Measurements from ENCODE around the gene GADD45A.
"Not testable (repeated sequence)": the region's sequence is repeated elsewhere in the genome, so short reads cannot be mapped to it uniquely, and the experiment has no call there.

The GADD45A gene

GRCh38 chr1:67648582-67649326 is 36.2 kb upstream of the GADD45A start:
- no peaks in the 10 kb centered on the region for H3K27me3 ChIP-seq (ENCODE audit: control insufficient read depth in 5 of 5, insufficient read depth in 4 of 5, low read length in 5 of 5)
- H3K9ac ChIP-seq (ENCODE audit: low read length in 5 of 5), result no peak overlapping the region
- no peak overlapping the region for H3K27ac ChIP-seq (ENCODE audit: low read depth, low read length)
- H3K4me3 ChIP-seq (ENCODE audit: low read depth in 1 of 5, low read length in 5 of 5), result no peak overlapping the region
- peaks cover 18 to 34% (median 29%) of the 10 kb centered on the region in 5 donors for H3K4me1 ChIP-seq (ENCODE audit: control insufficient read depth in 5 of 5, insufficient read depth in 5 of 5, low read length in 5 of 5)
- H3K9me3 ChIP-seq (ENCODE audit: control insufficient read depth in 5 of 5, low read length in 5 of 5), result no peaks in the 10 kb centered on the region
- no peaks in the 10 kb centered on the region for H3K36me3 ChIP-seq (ENCODE audit: control insufficient read depth in 5 of 5, insufficient read depth in 5 of 5, low read length in 5 of 5)

GRCh38 chr1:67650061-67650460 is 34.9 kb upstream of the GADD45A start:
- no peak overlapping the region for H3K4me3 ChIP-seq (ENCODE audit: low read depth in 1 of 5, low read length in 5 of 5)
- no peaks in the 10 kb centered on the region for H3K27me3 ChIP-seq (ENCODE audit: control insufficient read depth in 5 of 5, insufficient read depth in 4 of 5, low read length in 5 of 5)
- no peaks in the 10 kb centered on the region for H3K9me3 ChIP-seq (ENCODE audit: control insufficient read depth in 5 of 5, low read length in 5 of 5)
- H3K9ac ChIP-seq (ENCODE audit: low read length in 5 of 5), result no peak overlapping the region
- H3K27ac ChIP-seq (ENCODE audit: low read depth, low read length), result no peak overlapping the region
- no peaks in the 10 kb centered on the region for H3K36me3 ChIP-seq (ENCODE audit: control insufficient read depth in 5 of 5, insufficient read depth in 5 of 5, low read length in 5 of 5)
- H3K4me1 ChIP-seq (ENCODE audit: control insufficient read depth in 5 of 5, insufficient read depth in 5 of 5, low read length in 5 of 5), result peaks cover 18 to 33% (median 26%) of the 10 kb centered on the region in 5 donors

GRCh38 chr1:67651031-67651430 is 34.0 kb upstream of the GADD45A start:
- Histone ChIP-seq H3K4me3 (ENCODE audit: low read depth in 1 of 5, low read length in 5 of 5) (no peak overlapping the region), H3K9me3 (ENCODE audit: control insufficient read depth in 5 of 5, low read length in 5 of 5) (no peaks in the 10 kb centered on the region), H3K27me3 (ENCODE audit: control insufficient read depth in 5 of 5, insufficient read depth in 4 of 5, low read length in 5 of 5) (no peaks in the 10 kb centered on the region), H3K27ac (ENCODE audit: low read depth, low read length) (no peak overlapping the region), H3K9ac (ENCODE audit: low read length in 5 of 5) (no peak overlapping the region), H3K4me1 (ENCODE audit: control insufficient read depth in 5 of 5, insufficient read depth in 5 of 5, low read length in 5 of 5) (peaks cover 11 to 23% (median 17%) of the 10 kb centered on the region in 5 donors), H3K36me3 (ENCODE audit: control insufficient read depth in 5 of 5, insufficient read depth in 5 of 5, low read length in 5 of 5) (no peaks in the 10 kb centered on the region)

GRCh38 chr1:67652800-67653199 is 32.2 kb upstream of the GADD45A start:
- H3K27me3 ChIP-seq (ENCODE audit: control insufficient read depth in 5 of 5, insufficient read depth in 4 of 5, low read length in 5 of 5), result no peaks in the 10 kb centered on the region
- no peaks in the 10 kb centered on the region for H3K36me3 ChIP-seq (ENCODE audit: control insufficient read depth in 5 of 5, insufficient read depth in 5 of 5, low read length in 5 of 5)
- no peaks in the 10 kb centered on the region for H3K9me3 ChIP-seq (ENCODE audit: control insufficient read depth in 5 of 5, low read length in 5 of 5)
- no peak overlapping the region for H3K27ac ChIP-seq (ENCODE audit: low read depth, low read length)
- H3K4me1 ChIP-seq (ENCODE audit: control insufficient read depth in 5 of 5, insufficient read depth in 5 of 5, low read length in 5 of 5), result peaks cover 0 to 6% (median 0%) of the 10 kb centered on the region in 5 donors
- no peak overlapping the region for H3K4me3 ChIP-seq (ENCODE audit: low read depth in 1 of 5, low read length in 5 of 5)
- no peak overlapping the region for H3K9ac ChIP-seq (ENCODE audit: low read length in 5 of 5)

- Histone ChIP-seq H3K36me3 (ENCODE audit: control insufficient read depth in 5 of 5, insufficient read depth in 5 of 5, low read length in 5 of 5) (no peaks in the 10 kb centered on the region), H3K27me3 (ENCODE audit: control insufficient read depth in 5 of 5, insufficient read depth in 4 of 5, low read length in 5 of 5) (no peaks in the 10 kb centered on the region), H3K4me1 (ENCODE audit: control insufficient read depth in 5 of 5, insufficient read depth in 5 of 5, low read length in 5 of 5) (peaks cover 0 to 6% (median 0%) of the 10 kb centered on the region in 5 donors), H3K4me3 (ENCODE audit: low read depth in 1 of 5, low read length in 5 of 5) (no peak overlapping the region), H3K9ac (ENCODE audit: low read length in 5 of 5) (no peak overlapping the region), H3K27ac (ENCODE audit: low read depth, low read length) (no peak overlapping the region), H3K9me3 (ENCODE audit: control insufficient read depth in 5 of 5, low read length in 5 of 5) (no peaks in the 10 kb centered on the region)
Observed at GRCh38 chr1:67653304-67653703, 31.7 kb upstream of the GADD45A start.

GRCh38 chr1:67655581-67655980 is 29.4 kb upstream of the GADD45A start:
- peaks cover 0 to 6% (median 0%) of the 10 kb centered on the region in 5 donors for H3K4me1 ChIP-seq (ENCODE audit: control insufficient read depth in 5 of 5, insufficient read depth in 5 of 5, low read length in 5 of 5)
- no peaks in the 10 kb centered on the region for H3K27me3 ChIP-seq (ENCODE audit: control insufficient read depth in 5 of 5, insufficient read depth in 4 of 5, low read length in 5 of 5)
- H3K4me3 ChIP-seq (ENCODE audit: low read depth in 1 of 5, low read length in 5 of 5), result no peak overlapping the region
- no peak overlapping the region for H3K9ac ChIP-seq (ENCODE audit: low read length in 5 of 5)
- no peaks in the 10 kb centered on the region for H3K9me3 ChIP-seq (ENCODE audit: control insufficient read depth in 5 of 5, low read length in 5 of 5)
- no peak overlapping the region for H3K27ac ChIP-seq (ENCODE audit: low read depth, low read length)
- no peaks in the 10 kb centered on the region for H3K36me3 ChIP-seq (ENCODE audit: control insufficient read depth in 5 of 5, insufficient read depth in 5 of 5, low read length in 5 of 5)

- H3K9me3 ChIP-seq (ENCODE audit: control insufficient read depth in 5 of 5, low read length in 5 of 5); H3K4me3 ChIP-seq (ENCODE audit: low read depth in 1 of 5, low read length in 5 of 5); H3K27ac ChIP-seq (ENCODE audit: low read depth, low read length); H3K4me1 ChIP-seq (ENCODE audit: control insufficient read depth in 5 of 5, insufficient read depth in 5 of 5, low read length in 5 of 5); H3K9ac ChIP-seq (ENCODE audit: low read length in 5 of 5); H3K36me3 ChIP-seq (ENCODE audit: control insufficient read depth in 5 of 5, insufficient read depth in 5 of 5, low read length in 5 of 5); H3K27me3 ChIP-seq (ENCODE audit: control insufficient read depth in 5 of 5, insufficient read depth in 4 of 5, low read length in 5 of 5): not testable (repeated sequence)
Observed at GRCh38 chr1:67657152-67657551, 27.8 kb upstream of the GADD45A start.

GRCh38 chr1:67659229-67659628 is 25.8 kb upstream of the GADD45A start:
- peaks cover 0 to 6% (median 0%) of the 10 kb centered on the region in 5 donors for H3K4me1 ChIP-seq (ENCODE audit: control insufficient read depth in 5 of 5, insufficient read depth in 5 of 5, low read length in 5 of 5)
- no peak overlapping the region for H3K9ac ChIP-seq (ENCODE audit: low read length in 5 of 5)
- H3K4me3 ChIP-seq (ENCODE audit: low read depth in 1 of 5, low read length in 5 of 5), result no peak overlapping the region
- H3K27me3 ChIP-seq (ENCODE audit: control insufficient read depth in 5 of 5, insufficient read depth in 4 of 5, low read length in 5 of 5), result no peaks in the 10 kb centered on the region
- no peaks in the 10 kb centered on the region for H3K9me3 ChIP-seq (ENCODE audit: control insufficient read depth in 5 of 5, low read length in 5 of 5)
- H3K27ac ChIP-seq (ENCODE audit: low read depth, low read length), result no peak overlapping the region
- no peaks in the 10 kb centered on the region for H3K36me3 ChIP-seq (ENCODE audit: control insufficient read depth in 5 of 5, insufficient read depth in 5 of 5, low read length in 5 of 5)

GRCh38 chr1:67662884-67663283 is 22.1 kb upstream of the GADD45A start:
- Histone ChIP-seq H3K9ac (ENCODE audit: low read length in 5 of 5) (no peak overlapping the region), H3K9me3 (ENCODE audit: control insufficient read depth in 5 of 5, low read length in 5 of 5) (no peaks in the 10 kb centered on the region), H3K36me3 (ENCODE audit: control insufficient read depth in 5 of 5, insufficient read depth in 5 of 5, low read length in 5 of 5) (no peaks in the 10 kb centered on the region), H3K4me3 (ENCODE audit: low read depth in 1 of 5, low read length in 5 of 5) (no peak overlapping the region), H3K27ac (ENCODE audit: low read depth, low read length) (no peak overlapping the region), H3K27me3 (ENCODE audit: control insufficient read depth in 5 of 5, insufficient read depth in 4 of 5, low read length in 5 of 5) (no peaks in the 10 kb centered on the region), H3K4me1 (ENCODE audit: control insufficient read depth in 5 of 5, insufficient read depth in 5 of 5, low read length in 5 of 5) (peaks cover 0 to 6% (median 0%) of the 10 kb centered on the region in 5 donors)

GRCh38 chr1:67664048-67664447 is 21.0 kb upstream of the GADD45A start:
- H3K27me3 ChIP-seq (ENCODE audit: control insufficient read depth in 5 of 5, insufficient read depth in 4 of 5, low read length in 5 of 5), result no peaks in the 10 kb centered on the region
- H3K9me3 ChIP-seq (ENCODE audit: control insufficient read depth in 5 of 5, low read length in 5 of 5), result no peaks in the 10 kb centered on the region
- H3K4me1 ChIP-seq (ENCODE audit: control insufficient read depth in 5 of 5, insufficient read depth in 5 of 5, low read length in 5 of 5), result peaks cover 0 to 6% (median 0%) of the 10 kb centered on the region in 5 donors
- no peak overlapping the region for H3K27ac ChIP-seq (ENCODE audit: low read depth, low read length)
- H3K36me3 ChIP-seq (ENCODE audit: control insufficient read depth in 5 of 5, insufficient read depth in 5 of 5, low read length in 5 of 5), result no peaks in the 10 kb centered on the region
- H3K4me3 ChIP-seq (ENCODE audit: low read depth in 1 of 5, low read length in 5 of 5), result no peak overlapping the region
- no peak overlapping the region for H3K9ac ChIP-seq (ENCODE audit: low read length in 5 of 5)
